MM.1S (cell line): ENCODE results near the gene PERM1.
"Not testable (repeated sequence)": the region's sequence is repeated elsewhere in the genome, so short reads cannot be mapped to it uniquely, and the experiment has no call there.

Experiments
- DNase-seq: peaks from one replicate; pipeline ENCODE4 v3.0.0-alpha.2; 2015
- H2AFZ ChIP-seq: fragments of 300-600 bp; sonication (generic); 2 replicates; pipeline ENCODE4 v1.6.0; 2016; ENCODE audit warnings: antibody characterized with exemption, low read length
- H3F3A ChIP-seq: fragments of 300-600 bp; sonication (generic); 2 replicates; pipeline ENCODE4 v1.6.1; 2016; ENCODE audit warnings: mild to moderate bottlenecking, antibody characterized with exemption, low read length, moderate library complexity, mixed read lengths; ENCODE audit not compliant: insufficient read depth
- H3K27ac ChIP-seq: fragments of 300-600 bp; sonication (generic); 2 replicates; pipeline ENCODE4 v1.5.1; 2016; ENCODE audit warnings: mild to moderate bottlenecking, low read length
- H3K27me3 ChIP-seq: fragments of 300-600 bp; sonication (generic); replicated peaks from 2 replicates; pipeline ENCODE4 v1.6.0; 2016; ENCODE audit warnings: low read length; ENCODE audit not compliant: insufficient read depth
- H3K36me3 ChIP-seq: fragments of 300-600 bp; sonication (generic); replicated peaks from 2 replicates; pipeline ENCODE4 v1.6.1; 2016; ENCODE audit warnings: mild to moderate bottlenecking, low read length, mixed read lengths; ENCODE audit not compliant: insufficient read depth
- H3K4me1 ChIP-seq: fragments of 300-600 bp; sonication (generic); 2 replicates; pipeline ENCODE4 v1.6.1; 2016; ENCODE audit warnings: low read length, mixed read lengths
- H3K4me2 ChIP-seq: fragments of 300-600 bp; sonication (generic); 2 replicates; pipeline ENCODE4 v1.6.0; 2016; ENCODE audit warnings: low read depth, low read length
- H3K4me3 ChIP-seq: fragments of 300-600 bp; sonication (generic); 2 replicates; pipeline ENCODE4 v1.5.1; 2016; ENCODE audit warnings: low read length, mixed read lengths
- H3K79me2 ChIP-seq: fragments of 300-600 bp; sonication (generic); 2 replicates; pipeline ENCODE4 v1.6.1; 2016; ENCODE audit warnings: mixed run types, low read length, mixed read lengths
- H3K9ac ChIP-seq: fragments of 300-600 bp; sonication (generic); 2 replicates; pipeline ENCODE4 v1.6.1; 2016; ENCODE audit warnings: low read length, mixed read lengths
- H3K9me2 ChIP-seq: fragments of 300-600 bp; sonication (generic); replicated peaks from 2 replicates; pipeline ENCODE4 v1.6.1; 2016; ENCODE audit warnings: mild to moderate bottlenecking, low read length, mixed read lengths; ENCODE audit not compliant: insufficient read depth
- H3K9me3 ChIP-seq: fragments of 300-600 bp; sonication (generic); replicated peaks from 2 replicates; pipeline ENCODE4 v1.6.1; 2016; ENCODE audit warnings: mild to moderate bottlenecking, low read length, mixed read lengths; ENCODE audit not compliant: insufficient read depth
- H4K20me1 ChIP-seq: fragments of 300-600 bp; sonication (generic); 2 replicates; pipeline ENCODE4 v1.6.1; 2016; ENCODE audit warnings: mild to moderate bottlenecking, low read length, moderate library complexity, mixed read lengths; ENCODE audit not compliant: insufficient read depth
- CTCF ChIP-seq: fragments of 300-600 bp; sonication (generic); IDR thresholded peaks from 2 replicates; pipeline ENCODE4 v1.5.1; 2016; ENCODE audit warnings: antibody characterized with exemption, low read length, mixed read lengths
- EZH2 ChIP-seq: fragments of 300-600 bp; sonication (generic); optimal IDR thresholded peaks from 2 replicates; pipeline ENCODE3; 2017; ENCODE audit warnings: low read depth, mild to moderate bottlenecking, antibody characterized with exemption, low read length, mixed read lengths
- EZH2phosphoT487 ChIP-seq: fragments of 300-600 bp; sonication (generic); IDR thresholded peaks from 2 replicates; pipeline ENCODE4 v1.6.1; 2018; ENCODE audit warnings: antibody characterized with exemption, low read length

PERM1 gene

GRCh38 chr1:1013922-1014648 lies 32.2 kb upstream of the PERM1 start:
- no peak for DNase-seq
- Histone ChIP-seq H3K4me2 (peak overlapping the region; percentile 99), H3K4me3 (peak overlapping the region; percentile 77), H3K4me1 (peaks cover 8% of the 10 kb centered on the region), H3K9me3 (no peaks in the 10 kb centered on the region; the same call in 1 of the 2 replicates), H4K20me1 (no peaks in the 10 kb centered on the region), H3K36me3 (no peaks in the 10 kb centered on the region), H3F3A (no peaks in the 10 kb centered on the region), H3K27ac (no peak overlapping the region), H3K9ac (peak overlapping the region; percentile 42), H2AFZ (peak overlapping the region; percentile 93), H3K9me2 (no peaks in the 10 kb centered on the region), H3K27me3 (peaks cover 29% of the 10 kb centered on the region), H3K79me2 (no peaks in the 10 kb centered on the region)
- TF ChIP-seq CTCF (no peak), EZH2phosphoT487 (no peak), EZH2 (no peak)

- H2AFZ ChIP-seq = peak within 1 kb of the TSS; percentile 93
- peak within 1 kb of the TSS; percentile 99 for H3K4me2 ChIP-seq
- H3K27me3 ChIP-seq = peaks cover 37% of the 10 kb centered on the region
- H3K36me3 ChIP-seq = no peaks in the 10 kb centered on the region
- H3K79me2 ChIP-seq = no peaks in the 10 kb centered on the region
- peaks cover 8% of the 10 kb centered on the region for H3K4me1 ChIP-seq
- peak; percentile 92 for DNase-seq
- no peaks in the 10 kb centered on the region for H4K20me1 ChIP-seq
- TF ChIP-seq CTCF (no peak), EZH2phosphoT487 (no peak), EZH2 (no peak)
- peak within 1 kb of the TSS; percentile 42 for H3K9ac ChIP-seq
- H3K9me3 ChIP-seq = no peaks in the 10 kb centered on the region; the same call in 1 of the 2 replicates
- H3K9me2 ChIP-seq = no peaks in the 10 kb centered on the region
- H3F3A ChIP-seq = no peaks in the 10 kb centered on the region
- H3K4me3 ChIP-seq = peak within 1 kb of the TSS; percentile 77
- H3K27ac ChIP-seq = peak within 1 kb of the TSS; percentile 20; the same call in 1 of the 2 replicates
These were observed 31.4 kb upstream of the PERM1 start, which contains the start of gene ISG15 for GRCh38 chr1:1013105-1013921. Gene ISG15 (plus strand): TSS chr1:1013497. CDS start chr1:1013574, 77 bp downstream.

GRCh38 chr1:1012736-1013104 lies 30.8 kb upstream of the PERM1 start:
- H3K36me3 ChIP-seq, H3F3A ChIP-seq, H3K9me3 ChIP-seq, H3K27ac ChIP-seq, H3K9me2 ChIP-seq, H4K20me1 ChIP-seq, H3K79me2 ChIP-seq, DNase-seq, H3K4me1 ChIP-seq: not testable (repeated sequence)
- Histone ChIP-seq H3K4me2 (peak overlapping the region; percentile 99; the same call in 1 of the 2 replicates), H2AFZ (peak overlapping the region; percentile 93), H3K9ac (peak overlapping the region; percentile 42), H3K4me3 (peak overlapping the region; percentile 77), H3K27me3 (peaks cover 42% of the 10 kb centered on the region)
